SU-DHL-6 (cell line): ENCODE measurements around the gene MEIKIN.

Source experiments
- EZH2phosphoT487 ChIP-seq: fragments of 200-600 bp; sonication (generic), shearing (Covaris generic); conservative IDR thresholded peaks from 2 replicates; pipeline ENCODE4 v1.6.1; 2018; ENCODE audit warnings: mild to moderate bottlenecking, antibody characterized with exemption, low read length, moderate library complexity, mixed read lengths
- TF ChIP-seq, protein P1 (sequence below): fragments of 200-600 bp; sonication (generic); IDR thresholded peaks from one replicate; pipeline ENCODE4 v1.5.1; 2017; ENCODE audit warnings: antibody characterized with exemption, mild to moderate bottlenecking, low read length, moderate library complexity; ENCODE audit not compliant: insufficient read depth, poor library complexity, severe bottlenecking

- TF ChIP-seq, protein P1, sequence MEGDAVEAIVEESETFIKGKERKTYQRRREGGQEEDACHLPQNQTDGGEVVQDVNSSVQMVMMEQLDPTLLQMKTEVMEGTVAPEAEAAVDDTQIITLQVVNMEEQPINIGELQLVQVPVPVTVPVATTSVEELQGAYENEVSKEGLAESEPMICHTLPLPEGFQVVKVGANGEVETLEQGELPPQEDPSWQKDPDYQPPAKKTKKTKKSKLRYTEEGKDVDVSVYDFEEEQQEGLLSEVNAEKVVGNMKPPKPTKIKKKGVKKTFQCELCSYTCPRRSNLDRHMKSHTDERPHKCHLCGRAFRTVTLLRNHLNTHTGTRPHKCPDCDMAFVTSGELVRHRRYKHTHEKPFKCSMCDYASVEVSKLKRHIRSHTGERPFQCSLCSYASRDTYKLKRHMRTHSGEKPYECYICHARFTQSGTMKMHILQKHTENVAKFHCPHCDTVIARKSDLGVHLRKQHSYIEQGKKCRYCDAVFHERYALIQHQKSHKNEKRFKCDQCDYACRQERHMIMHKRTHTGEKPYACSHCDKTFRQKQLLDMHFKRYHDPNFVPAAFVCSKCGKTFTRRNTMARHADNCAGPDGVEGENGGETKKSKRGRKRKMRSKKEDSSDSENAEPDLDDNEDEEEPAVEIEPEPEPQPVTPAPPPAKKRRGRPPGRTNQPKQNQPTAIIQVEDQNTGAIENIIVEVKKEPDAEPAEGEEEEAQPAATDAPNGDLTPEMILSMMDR: no peak
- TF ChIP-seq EZH2phosphoT487: no peak
Observed at GRCh38 chr5:131758520-131758900, 187.0 kb downstream of the MEIKIN start.
